GM12878 (cell line): ENCODE results near the gene SMIM44. TPM values are rescaled to one million over a fixed set of nuclear protein-coding genes. Genes with fewer than 3 reads are reported as not detected.

ENCODE experiments used
- ATAC-seq: fragments of 200-7000 bp; cut with Tn5 transposase; 3 replicates; pipeline ENCODE4 v1.9.1; 2020; ENCODE audit warnings: mild to moderate bottlenecking, moderate library complexity
- BruUV-seq: library from RNA; stranded (reverse); fragments of 400-500 nt; replicated peaks from 2 replicates; lab custom pipeline; 2021; lab: Mats Ljungman, UMichigan
- CTCF ChIA-PET: fragments of 300-600 bp; sonication (Branson Sonifier 250); formaldehyde crosslinking; extraction: SDS; loops from one replicate; lab custom pipeline; 2021; ENCODE audit warnings: inconsistent platforms; lab: Yijun Ruan, JAX
- POLR2A ChIA-PET: fragments of 350-600 bp; formaldehyde crosslinking; extraction: SDS; loops from one replicate; lab custom pipeline; 2021; ENCODE audit warnings: inconsistent platforms; lab: Charles Lee
- RAD21 ChIA-PET: fragments of 300-600 bp; sonication (Branson Sonifier 250); formaldehyde crosslinking; loops from one replicate; lab custom pipeline; 2023; ENCODE audit warnings: antibody characterized with exemption; ENCODE audit not compliant: unreplicated experiment; lab: Charles Lee
- SMC1A ChIA-PET: fragments of 300-600 bp; sonication (Branson Sonifier 250); formaldehyde crosslinking; loops from one replicate; lab custom pipeline; 2023; ENCODE audit not compliant: unreplicated experiment, uncharacterized antibody; lab: Charles Lee
- DNase-seq: peaks from one replicate; pipeline ENCODE4 v3.0.0-alpha.2; 2011; ENCODE audit warnings: low read depth, low spot score
- FAIRE-seq: peaks from 3 replicates; lab custom pipeline; 2011; peaks lifted over from hg19 to GRCh38; lab: Jason Lieb, UNC
- H2AFZ ChIP-seq: 2 replicates; pipeline ENCODE4 v1.6.0; 2011; ENCODE audit warnings: low read depth, low read length, control low read depth; ENCODE audit not compliant: control insufficient read depth
- H3K27ac ChIP-seq: 2 replicates; pipeline ENCODE4 v1.5.1; 2011; ENCODE audit warnings: control low read depth; ENCODE audit not compliant: control insufficient read depth, insufficient read depth
- H3K27me3 ChIP-seq, 2 experiments: replicated peaks in 1 of 2; 2 replicates each; pipeline versions ENCODE4 v1.6.0 to v1.6.1; 2011; ENCODE audit warnings: low read length in 1 of 2; ENCODE audit not compliant: control insufficient read depth in 2 of 2, insufficient read depth in 2 of 2
- H3K36me3 ChIP-seq, 2 experiments: 2 replicates each; pipeline ENCODE4 v1.5.1; 2011; ENCODE audit warnings: low read length in 1 of 2; ENCODE audit not compliant: control insufficient read depth in 2 of 2, insufficient read depth in 2 of 2
- H3K4me1 ChIP-seq: 2 replicates; pipeline ENCODE4 v1.6.1; 2011; ENCODE audit warnings: mild to moderate bottlenecking, low read length, moderate library complexity, mixed read lengths; ENCODE audit not compliant: control insufficient read depth, insufficient read depth
- H3K4me2 ChIP-seq: 2 replicates; pipeline ENCODE4 v1.6.0; 2011; ENCODE audit warnings: control low read depth; ENCODE audit not compliant: control insufficient read depth, insufficient read depth
- H3K4me3 ChIP-seq: fragments of 200-600 bp; sonication (generic); 2 replicates; pipeline ENCODE4 v1.5.1; 2016
- H3K79me2 ChIP-seq: 2 replicates; pipeline ENCODE4 v1.6.0; 2011; ENCODE audit warnings: low read length; ENCODE audit not compliant: control insufficient read depth, insufficient read depth
- H3K9ac ChIP-seq: 2 replicates; pipeline ENCODE4 v1.8.0; 2011; ENCODE audit warnings: low read length, control low read depth, mixed read lengths; ENCODE audit not compliant: control insufficient read depth, insufficient read depth
- H3K9me3 ChIP-seq: replicated peaks from 3 replicates; pipeline ENCODE4 v1.5.1; 2011; ENCODE audit warnings: mild to moderate bottlenecking, low read length; ENCODE audit not compliant: control insufficient read depth, insufficient read depth
- H4K20me1 ChIP-seq: 2 replicates; pipeline ENCODE4 v1.6.0; 2011; ENCODE audit not compliant: control insufficient read depth, insufficient read depth
- BMI1 ChIP-seq: fragments of 450-650 bp; IDR thresholded peaks from 2 replicates; pipeline ENCODE4 v1.6.1; 2016; ENCODE audit warnings: mild to moderate bottlenecking, moderate library complexity, borderline replicate concordance
- MAX ChIP-seq: IDR thresholded peaks from 2 replicates; pipeline ENCODE4 v1.6.1; 2012; ENCODE audit warnings: low read depth, low read length, improper control_type of control experiment
- NFXL1 ChIP-seq: fragments of 450-650 bp; IDR thresholded peaks from 2 replicates; pipeline ENCODE4 v1.6.1; 2017; ENCODE audit warnings: antibody characterized with exemption, mild to moderate bottlenecking, borderline replicate concordance
- SIX5 ChIP-seq: IDR thresholded peaks from 2 replicates; pipeline ENCODE4 v1.6.1; 2011; ENCODE audit warnings: mild to moderate bottlenecking, low read depth, low read length, moderate library complexity; ENCODE audit not compliant: severe bottlenecking
- SRF ChIP-seq, 2 experiments: IDR thresholded peaks; 2 replicates each; pipeline ENCODE4 v1.6.1; 2011; ENCODE audit warnings: low read depth in 2 of 2, low read length in 2 of 2, mild to moderate bottlenecking in 1 of 2, moderate library complexity in 1 of 2
- USF1 ChIP-seq: IDR thresholded peaks from 2 replicates; pipeline ENCODE4 v1.6.1; 2011; ENCODE audit warnings: borderline replicate concordance, low read depth, mild to moderate bottlenecking, moderate library complexity, mixed read lengths, low read length; ENCODE audit not compliant: insufficient read depth; ENCODE audit errors: extremely low read length
- ZNF274 ChIP-seq: IDR thresholded peaks from one replicate; pipeline ENCODE4 v1.8.0; 2011; ENCODE audit not compliant: insufficient read length, insufficient read depth
- WGBS: methylation state at CpG from one replicate; pipeline ENCODE4 v1.1.6; 2016; ENCODE audit warnings: low lambda C conversion rate; ENCODE audit not compliant: insufficient replicate concordance, insufficient coverage; ENCODE audit errors: missing lambda C conversion rate; 5-methylcytosine and 5-hydroxymethylcytosine counted together
- in situ Hi-C: fragments of 300-500 bp; cut with MboI; formaldehyde crosslinking; loops from 9 replicates; pipeline ENCODE4 v1.14.3; 2018; ENCODE audit warnings: mixed read lengths
- intact Hi-C: fragments of 100-400 bp; cut with micrococcal nuclease; formaldehyde crosslinking; loops from one replicate; pipeline ENCODE4 v1.14.2; 2022; ENCODE audit not compliant: unreplicated experiment
- polyA plus RNA-seq, 11 experiments: library from polyadenylated mRNA; depleted of rRNA in 4 of 11; unstranded in 6 of 11; stranded (reverse) in 5 of 11; fragments of >200 nt; fragmentation: Nextera tagmentation in 4 of 11; fragmentation: Illumina TruSeq in 1 of 11; extraction: Ambion mirVana in 4 of 11; extraction: Trizol in 1 of 11; gene quantifications; 1 replicate in 1 of 11; 2 replicates in 10 of 11; pipeline versions ENCODE4 v1.2.1 to v1.2.3, GENCODE V29; 2011 to 2016; ENCODE audit warnings: inconsistent platforms in 2 of 11, missing spikeins in 2 of 11, low read depth in 1 of 11
- total RNA-seq, 4 experiments: library from RNA; depleted of rRNA in 3 of 4; stranded (reverse); fragments of >200 nt in 3 of 4; fragmentation: Illumina TruSeq in 1 of 4; extraction: Trizol in 1 of 4; gene quantifications; 2 replicates each; pipeline versions ENCODE4 v1.2.1 to v1.2.3, GENCODE V29; 2013 to 2021

Gene SMIM44
- total and polyA plus RNA-seq, 10 of the 15 experiments (the other 5 are each of a cell fraction or from before 2014, with no cell fraction given) = not detected

- H3K4me3 ChIP-seq = no peak overlapping the region
- ChIA-PET RAD21 (no interaction called here), SMC1A (no interaction called here), POLR2A (interaction anchor here (0.5 kb wide), 1 partner anchor 58 kb away, joined by 3 read pairs; no protein-coding TSS in a partner anchor), CTCF (interaction anchor here (1.4 kb wide), 1 partner anchor 12 kb away, joined by 6 read pairs; no protein-coding TSS in a partner anchor)
- no peak overlapping the region for H2AFZ ChIP-seq
- peaks cover 16% of the 10 kb centered on the region for H3K79me2 ChIP-seq
- ATAC-seq = no peak
- H3K9me3 ChIP-seq = no peaks in the 10 kb centered on the region; the same call in 2 of the 3 replicates
- H3K4me2 ChIP-seq = no peak overlapping the region
- FAIRE-seq = no peak
- intact Hi-C loops (no loop called here), in situ Hi-C loops (no loop called here)
- peaks cover 6 to 17% of the 10 kb centered on the region in 2 experiments for H3K36me3 ChIP-seq
- TF ChIP-seq SRF (IDR thresholded peaks at IDR 0.05; ENCODE audit: low read depth in 2 of 2, low read length in 2 of 2) (peak in 1 of 2 experiments; percentile 6; a peak in 1 of 4 replicates), BMI1 (no peak)
- H3K4me1 ChIP-seq = peaks cover 2% of the 10 kb centered on the region; the same call in 1 of the 2 replicates
- 96% methylated on average over 32 of the region's 32 CpGs for WGBS
- no peaks in the 10 kb centered on the region for H4K20me1 ChIP-seq
- DNase-seq = no peak
- H3K27me3 ChIP-seq = no peaks in the 10 kb centered on the region
- H3K9ac ChIP-seq = no peak overlapping the region
- no peak overlapping the region for H3K27ac ChIP-seq
- BruUV-seq = no TSS peak
These were observed 13.4 kb upstream of the SMIM44 start for GRCh38 chr19:3496392-3497273.

GRCh38 chr19:3494559-3494958 lies 11.3 kb upstream of the SMIM44 start:
- Histone ChIP-seq H3K79me2 (peaks cover 7% of the 10 kb centered on the region), H3K4me3 (no peak overlapping the region), H2AFZ (no peak overlapping the region), H3K9me3 (no peaks in the 10 kb centered on the region; the same call in 2 of the 3 replicates), H3K36me3 (peaks cover 6 to 19% of the 10 kb centered on the region in 2 experiments), H3K27ac (no peak overlapping the region), H3K4me2 (no peak overlapping the region), H3K4me1 (peaks cover 2% of the 10 kb centered on the region; the same call in 1 of the 2 replicates), H3K9ac (no peak overlapping the region), H3K27me3 (no peaks in the 10 kb centered on the region), H4K20me1 (no peaks in the 10 kb centered on the region)
- TF ChIP-seq ZNF274 (no peak), MAX (no peak), NFXL1 (no peak), USF1 (no peak), SIX5 (no peak)
- in situ Hi-C loops (no loop called here), intact Hi-C loops (no loop called here)
- RAD21 ChIA-PET = no interaction called here
- FAIRE-seq (no peak), DNase-seq (no peak), ATAC-seq (no peak)
- 94% methylated on average over 17 of the region's 18 CpGs for WGBS
- SMC1A ChIA-PET = no interaction called here
- CTCF ChIA-PET = no interaction called here
- POLR2A ChIA-PET = no interaction called here
- BruUV-seq = no TSS peak
